Mesenchymal stem cell (in vitro differentiated cells and primary cell): ENCODE results near the gene POLH. TPM values are rescaled to one million over a fixed set of nuclear protein-coding genes. Genes with fewer than 3 reads are reported as not detected.

Source experiments
- small RNA-seq: library from polyadenylated mRNA; stranded (forward); fragments of <200 nt; extraction: miRNeasy Mini kit (QIAGEN cat#:217004); gene quantifications from one replicate; pipeline ENCODE3, GENCODE V24; 2013; ENCODE audit warnings: low read depth

POLH gene

Small RNAs within 50 kb of the gene (small RNA-seq; reads per million reads assigned to genes)
- not detected for gene RF00426
